Esophagus squamous epithelium (tissue), 4 donors: ENCODE measurements around the gene STEEP1.

ENCODE experiments used
- POLR2A ChIP-seq, 4 donors: fragments of 450-650 bp; IDR thresholded peaks; one replicate each; pipeline ENCODE4 v1.6.1; 2017; ENCODE audit warnings: antibody characterized with exemption in 4 of 4, mild to moderate bottlenecking in 4 of 4, moderate library complexity in 3 of 4
- TF ChIP-seq, protein P1 (sequence below), 6 experiments: fragments of 450-650 bp in 4 of 6; fragments of 200-600 bp in 2 of 6; sonication (generic) in 2 of 6; IDR thresholded peaks; one replicate each; pipeline ENCODE4 v1.5.1; 2016 to 2019; ENCODE audit warnings: antibody characterized with exemption in 6 of 6, mild to moderate bottlenecking in 4 of 6, moderate library complexity in 4 of 6

DNA sequence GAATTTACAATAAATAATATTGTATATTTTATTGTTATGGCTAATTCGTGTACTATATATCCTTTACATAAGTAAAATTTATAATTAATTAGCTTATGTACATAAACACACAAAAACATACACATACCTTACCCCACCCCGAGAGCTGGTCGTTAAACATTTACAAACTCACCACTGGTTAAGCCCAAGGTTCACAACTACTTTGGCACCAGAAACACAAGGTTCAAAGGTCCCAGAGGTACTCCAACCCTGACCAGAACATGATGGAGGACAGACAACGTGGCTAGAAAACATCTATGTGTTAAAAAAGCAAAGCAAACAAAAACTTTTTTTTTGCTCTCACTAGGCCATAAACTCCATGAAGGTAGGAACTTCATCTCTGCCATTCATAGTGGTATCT lies 59.3 kb downstream of the STEEP1 start:
- TF ChIP-seq, protein P1, sequence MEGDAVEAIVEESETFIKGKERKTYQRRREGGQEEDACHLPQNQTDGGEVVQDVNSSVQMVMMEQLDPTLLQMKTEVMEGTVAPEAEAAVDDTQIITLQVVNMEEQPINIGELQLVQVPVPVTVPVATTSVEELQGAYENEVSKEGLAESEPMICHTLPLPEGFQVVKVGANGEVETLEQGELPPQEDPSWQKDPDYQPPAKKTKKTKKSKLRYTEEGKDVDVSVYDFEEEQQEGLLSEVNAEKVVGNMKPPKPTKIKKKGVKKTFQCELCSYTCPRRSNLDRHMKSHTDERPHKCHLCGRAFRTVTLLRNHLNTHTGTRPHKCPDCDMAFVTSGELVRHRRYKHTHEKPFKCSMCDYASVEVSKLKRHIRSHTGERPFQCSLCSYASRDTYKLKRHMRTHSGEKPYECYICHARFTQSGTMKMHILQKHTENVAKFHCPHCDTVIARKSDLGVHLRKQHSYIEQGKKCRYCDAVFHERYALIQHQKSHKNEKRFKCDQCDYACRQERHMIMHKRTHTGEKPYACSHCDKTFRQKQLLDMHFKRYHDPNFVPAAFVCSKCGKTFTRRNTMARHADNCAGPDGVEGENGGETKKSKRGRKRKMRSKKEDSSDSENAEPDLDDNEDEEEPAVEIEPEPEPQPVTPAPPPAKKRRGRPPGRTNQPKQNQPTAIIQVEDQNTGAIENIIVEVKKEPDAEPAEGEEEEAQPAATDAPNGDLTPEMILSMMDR (IDR thresholded peaks at IDR 0.05): no peak
- TF ChIP-seq POLR2A (IDR thresholded peaks at IDR 0.05): no peak
